ENCODE measurements around the gene PPP2R1B.
"Not testable (repeated sequence)": the region's sequence is repeated elsewhere in the genome, so short reads cannot be mapped to it uniquely, and the experiment has no call there.

PPP2R1B gene

DNA sequence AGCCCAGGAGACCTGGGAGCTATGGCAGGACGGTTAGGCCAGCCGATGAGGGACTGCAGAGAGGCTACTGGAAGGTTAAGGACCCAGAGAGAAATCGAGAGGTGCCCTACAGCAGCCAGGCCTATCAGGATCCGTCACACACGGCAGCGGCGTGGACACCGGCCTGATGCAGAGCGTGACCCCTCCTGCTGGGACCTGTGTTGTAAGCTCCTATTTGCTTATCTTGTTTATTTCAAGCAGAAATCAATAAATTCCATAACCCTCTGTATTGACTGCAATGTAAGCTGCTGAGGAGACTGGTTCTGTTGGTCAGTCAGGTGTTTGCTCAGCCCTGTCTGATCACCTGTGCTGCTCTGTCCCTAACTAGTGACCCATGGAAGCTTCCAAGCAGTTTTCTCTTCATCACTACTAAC lies 39.9 kb downstream of the PPP2R1B start:
- no peak for DNase-seq (ENCODE audit: low spot score)

- no peak for DNase-seq (ENCODE audit: low spot score)
These were observed 40.6 kb downstream of the PPP2R1B start for GRCh38 chr11:111725621-111726020.

DNA sequence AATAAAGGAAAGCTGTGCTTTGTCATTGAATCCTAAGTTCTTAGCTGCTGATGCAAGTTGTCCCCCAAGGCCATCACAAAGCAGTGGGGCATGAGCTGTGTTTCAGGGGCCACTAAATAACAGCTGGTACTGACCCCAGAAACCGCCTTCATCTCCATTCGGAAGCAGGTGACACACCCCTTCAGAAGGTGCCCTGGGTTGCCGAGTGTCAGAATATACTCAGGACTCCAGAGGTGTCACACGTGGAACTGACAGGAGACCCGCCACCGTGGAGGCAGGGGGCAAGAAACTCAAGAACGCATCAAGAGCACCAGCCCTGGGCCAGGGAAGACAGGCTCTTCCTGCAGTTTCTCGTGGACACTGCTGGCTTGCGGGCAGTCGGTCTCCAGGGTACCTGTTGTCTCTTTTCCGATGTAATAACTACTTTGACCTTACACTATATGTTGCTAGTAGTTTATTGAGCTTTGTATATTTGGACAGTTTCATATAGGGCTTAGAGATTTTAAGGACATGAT lies 41.5 kb downstream of the PPP2R1B start:
- DNase-seq (ENCODE audit: low spot score) = no peak

- DNase-seq (ENCODE audit: low spot score) = no peak
These were observed 42.6 kb downstream of the PPP2R1B start for GRCh38 chr11:111723595-111723994.

DNA sequence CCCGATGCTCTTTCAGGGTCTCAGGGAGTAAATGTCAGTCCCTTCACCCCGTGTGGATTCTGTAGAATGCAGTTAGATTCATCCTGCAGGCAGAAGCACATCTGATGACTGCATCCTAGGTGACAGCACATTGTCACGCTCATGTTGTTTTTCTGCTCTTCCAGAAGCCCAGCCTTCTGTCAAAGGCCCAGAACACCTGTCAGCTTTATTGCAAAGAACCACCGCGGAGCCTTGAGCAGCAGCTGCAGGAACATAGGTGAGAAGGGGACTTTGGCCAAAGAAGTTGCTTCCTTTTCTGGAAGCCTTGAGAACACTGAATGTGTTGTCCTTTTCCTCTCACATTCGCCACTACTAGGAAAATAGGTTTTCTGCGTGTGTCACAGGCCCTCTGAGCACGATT lies 43.7 kb downstream of the PPP2R1B start:
- no peak for DNase-seq (ENCODE audit: low spot score)

DNA sequence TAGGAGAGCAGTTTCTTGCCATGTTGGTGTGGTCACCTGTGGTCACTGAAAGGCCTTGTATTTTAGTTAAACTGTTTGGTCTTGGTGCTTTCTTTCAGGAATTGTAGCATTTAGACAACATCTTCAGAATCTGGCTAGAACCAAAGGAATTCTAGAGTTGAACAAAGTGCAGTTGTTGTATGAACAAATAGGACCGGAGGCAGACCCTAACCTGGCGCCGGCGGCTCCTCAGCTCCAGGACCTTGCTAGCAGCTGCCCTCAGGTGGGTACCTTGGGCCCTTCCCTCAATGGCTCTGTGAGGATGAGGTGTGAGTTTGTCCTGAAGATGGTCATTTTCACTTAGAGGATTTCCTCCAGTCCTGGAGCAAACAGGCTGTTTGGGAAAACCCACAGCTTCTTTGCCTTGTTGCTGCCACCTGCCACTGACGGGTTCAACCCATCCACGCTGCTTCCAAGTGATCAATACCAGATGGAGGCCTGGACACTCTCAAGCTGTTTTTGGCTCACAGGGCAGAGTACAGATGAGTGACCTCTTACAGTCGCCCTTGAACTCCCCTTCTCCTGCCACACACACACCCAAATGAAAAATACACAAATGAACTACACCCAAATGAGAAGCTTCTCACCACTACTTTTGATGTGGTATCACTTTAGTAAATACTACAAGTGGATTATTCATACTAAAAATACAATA lies 45.2 kb downstream of the PPP2R1B start:
- DNase-seq (ENCODE audit: low spot score) = no peak

GRCh38 chr11:111719379-111719778 lies 46.8 kb downstream of the PPP2R1B start:
- no peak for DNase-seq (ENCODE audit: low spot score)

DNA sequence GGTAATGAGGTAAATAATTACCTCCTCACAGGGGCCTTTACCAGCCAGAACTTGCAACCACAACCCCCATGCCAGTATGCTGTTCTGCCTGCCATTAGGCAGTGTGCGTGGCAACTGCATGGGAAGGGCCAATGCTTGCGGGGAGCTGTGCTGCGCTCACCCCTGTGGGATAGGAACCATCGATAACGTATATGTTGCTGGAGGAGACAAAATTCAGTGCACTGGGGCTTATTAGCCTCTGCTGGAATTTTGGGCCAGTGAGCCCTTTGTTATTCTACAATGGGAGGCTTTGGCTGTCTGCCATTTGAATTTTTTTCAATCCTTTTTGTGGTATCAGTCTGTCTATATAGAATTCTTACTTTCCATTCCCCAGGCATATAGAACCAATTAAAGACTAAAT lies 47.3 kb downstream of the PPP2R1B start:
- DNase-seq (ENCODE audit: low spot score) = no peak

DNA sequence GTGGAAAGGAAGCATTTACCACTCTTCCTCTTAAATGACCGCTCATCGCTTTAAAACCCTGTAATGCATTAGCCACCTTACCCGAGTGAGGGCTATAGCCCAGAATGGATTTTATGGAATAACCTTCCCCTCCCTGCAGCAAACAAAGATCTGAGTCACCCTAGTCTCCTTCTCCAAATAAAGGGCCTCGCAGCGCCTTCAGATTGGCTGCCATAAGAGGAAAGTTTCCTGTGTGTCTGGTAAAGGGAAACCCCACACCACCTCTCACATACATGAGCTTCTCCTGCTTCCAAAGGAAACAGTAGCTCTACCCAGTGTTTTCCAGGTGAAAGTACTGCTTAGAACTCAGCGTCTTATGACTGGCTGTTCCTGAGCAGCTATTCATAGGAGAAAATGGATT lies 47.8 kb downstream of the PPP2R1B start:
- no peak for DNase-seq (ENCODE audit: low spot score)

DNA sequence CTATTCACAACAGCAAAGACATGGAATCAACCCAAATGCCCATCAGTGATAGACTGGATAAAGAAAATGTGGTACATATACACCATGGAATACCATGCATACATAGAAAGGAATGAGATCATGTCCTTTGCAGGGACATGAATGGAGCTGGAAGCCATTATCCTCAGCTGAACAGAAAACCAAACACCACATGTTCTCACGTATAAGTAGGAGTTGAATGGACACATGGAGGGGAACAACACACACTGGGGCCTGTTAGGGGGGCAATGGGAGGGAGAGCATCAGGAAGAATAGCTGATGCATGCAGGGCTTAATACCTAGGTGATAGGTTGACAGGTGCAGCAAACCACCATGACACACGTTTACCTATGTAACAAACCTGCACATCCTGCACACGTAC lies 48.5 kb downstream of the PPP2R1B start:
- DNase-seq (ENCODE audit: low spot score) = not testable (repeated sequence)

- DNase-seq (ENCODE audit: low spot score) = no peak
These were observed 50.9 kb downstream of the PPP2R1B start for GRCh38 chr11:111715142-111715816.

- DNase-seq (ENCODE audit: low spot score) = no peak
These were observed 51.7 kb downstream of the PPP2R1B start for GRCh38 chr11:111714522-111714921.

DNA sequence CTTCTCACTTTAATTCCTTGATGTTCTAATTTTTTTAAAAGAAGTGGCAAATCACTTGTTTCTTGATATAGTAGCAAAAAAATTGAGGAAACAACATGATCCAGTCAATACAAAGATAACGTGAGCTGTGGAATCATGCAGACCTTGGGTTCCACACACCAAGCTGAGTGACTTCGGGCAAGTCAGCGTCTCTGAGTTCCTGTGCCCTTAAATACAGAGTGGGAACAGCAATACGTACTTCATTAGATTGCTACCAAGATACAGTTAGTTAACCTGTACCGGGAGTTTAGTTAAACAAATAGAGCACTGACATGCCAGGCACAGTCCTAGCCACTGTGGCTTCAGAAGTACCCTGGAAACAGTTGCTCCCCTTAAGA lies 58.5 kb downstream of the PPP2R1B start:
- DNase-seq (ENCODE audit: low spot score) = no peak

GRCh38 chr11:111707039-111707690 lies 59.0 kb downstream of the PPP2R1B start:
- DNase-seq (ENCODE audit: low spot score) = no peak

GRCh38 chr11:111703576-111703975 lies 62.6 kb downstream of the PPP2R1B start:
- no peak for DNase-seq (ENCODE audit: low spot score)

DNA sequence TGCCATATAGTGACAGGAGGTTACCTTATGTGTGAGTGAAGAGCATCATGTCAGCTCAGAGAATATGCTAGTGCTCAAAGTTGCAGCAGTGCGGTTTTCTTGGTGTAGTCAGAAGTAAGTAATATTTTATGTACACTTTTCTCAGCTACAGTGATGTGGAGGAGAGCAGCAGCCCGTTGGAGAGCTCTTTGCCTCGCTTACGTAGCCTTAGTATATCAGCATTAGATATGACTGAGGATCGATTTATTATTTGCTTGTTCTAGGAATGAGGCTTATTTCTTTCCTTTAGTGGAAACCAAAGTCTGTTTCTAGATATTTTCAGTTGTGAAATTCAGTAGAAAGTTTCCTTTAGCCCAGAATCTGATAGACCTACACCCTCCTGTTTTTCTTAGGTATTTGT lies 63.6 kb downstream of the PPP2R1B start:
- DNase-seq (ENCODE audit: low spot score) = no peak

- no peak for DNase-seq (ENCODE audit: low spot score)
These were observed 66.0 kb downstream of the PPP2R1B start for GRCh38 chr11:111700162-111700561.

DNA sequence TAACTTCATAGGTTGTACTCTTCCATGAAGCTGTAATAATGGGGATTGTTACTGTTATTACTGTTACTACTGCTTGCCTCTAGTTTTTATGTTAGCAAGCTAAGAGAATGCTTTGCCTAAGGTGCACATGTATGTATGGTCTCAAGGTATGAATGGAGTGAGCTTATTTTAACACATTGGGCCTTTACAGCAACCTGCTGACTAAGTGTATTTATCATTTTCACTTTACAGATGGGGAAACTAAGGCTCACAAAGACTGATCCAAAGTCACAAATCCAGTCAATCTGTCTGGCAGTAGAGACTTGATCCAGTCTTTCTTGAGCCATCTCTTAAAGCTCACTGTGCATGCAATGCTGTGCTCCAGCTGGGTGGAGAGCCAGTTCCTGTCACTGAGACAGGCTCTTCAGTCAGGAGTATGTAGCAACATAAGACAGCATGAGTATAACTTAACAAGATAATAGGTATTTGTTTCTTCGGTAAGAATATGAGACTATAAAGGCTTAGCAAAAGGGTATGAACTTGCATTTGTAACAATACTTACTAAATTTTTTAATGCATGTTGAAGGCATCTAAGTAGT lies 66.5 kb downstream of the PPP2R1B start:
- no peak for DNase-seq (ENCODE audit: low spot score)

GRCh38 chr11:111698852-111699559 lies 67.2 kb downstream of the PPP2R1B start:
- no peak for DNase-seq (ENCODE audit: low spot score)

DNA sequence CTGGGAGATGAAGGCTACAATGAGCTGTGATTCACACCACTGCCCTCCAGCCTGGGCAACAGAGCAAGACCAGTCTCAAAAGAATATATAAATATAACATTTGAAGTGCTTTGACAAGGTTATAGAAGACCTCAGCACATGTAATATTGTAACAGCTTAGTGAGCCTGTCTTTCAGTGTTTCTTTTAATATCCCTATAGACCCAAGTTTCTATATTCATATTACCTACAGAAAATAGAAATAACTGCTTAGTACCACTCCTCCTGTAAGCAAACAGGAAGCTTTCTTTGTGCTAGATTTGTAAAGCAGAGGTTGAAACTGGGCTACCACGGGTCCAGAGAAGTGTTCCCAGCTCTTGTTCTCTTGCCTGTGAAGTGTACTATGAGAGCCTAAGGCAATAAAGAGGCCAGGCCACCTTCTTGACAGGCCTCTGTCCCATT lies 68.2 kb downstream of the PPP2R1B start:
- DNase-seq (ENCODE audit: low spot score) = no peak

GRCh38 chr11:111696556-111696955 lies 69.6 kb downstream of the PPP2R1B start:
- DNase-seq (ENCODE audit: low spot score) = peak; percentile 41

DNA sequence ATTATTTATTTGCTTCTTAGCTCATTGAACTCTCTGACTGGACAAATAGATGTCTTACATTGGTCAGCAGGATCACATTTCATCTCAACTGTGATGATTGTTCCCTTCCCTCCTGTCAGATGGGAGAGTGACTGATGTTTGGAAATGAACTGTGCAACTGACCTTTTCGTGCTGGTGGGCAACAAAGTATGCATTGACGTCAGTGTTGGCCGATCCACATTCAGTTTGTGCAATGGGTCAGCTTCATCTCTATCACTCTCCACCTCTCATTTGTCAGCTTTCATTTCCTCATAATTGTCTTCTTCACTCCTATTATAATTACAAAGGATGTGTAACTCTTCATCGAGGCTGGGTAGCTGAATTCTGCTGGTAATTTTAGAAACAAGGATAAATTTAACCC lies 71.3 kb downstream of the PPP2R1B start:
- peak; percentile 53 for DNase-seq (ENCODE audit: low spot score)

Measured in AG08395 (cell line).